GM18499 (cell line): ENCODE results near the gene FAM111B.
A peak's percentile ranks its signal among the peaks of the same experiment; 100 is the strongest.

ENCODE experiments used
- ATAC-seq: cut with Tn5 transposase; IDR thresholded peaks from one replicate; pipeline ENCODE4 v1.9.1; 2021; ENCODE audit warnings: moderate number of reproducible peaks; ENCODE audit not compliant: insufficient read depth, unreplicated experiment

The FAM111B gene

GRCh38 chr11:59151761-59152160, 44.7 kb downstream of the FAM111B start:
- ATAC-seq = peak; percentile 48

- ATAC-seq = peak; percentile 68
These were observed 45.4 kb downstream of the FAM111B start for GRCh38 chr11:59152312-59152951.

- ATAC-seq = no peak
These were observed 47.6 kb downstream of the FAM111B start for GRCh38 chr11:59154610-59155009.

- no peak for ATAC-seq
These were observed 50.4 kb downstream of the FAM111B start for GRCh38 chr11:59157433-59157832.

GRCh38 chr11:59158206-59159068, 51.4 kb downstream of the FAM111B start:
- no peak for ATAC-seq

GRCh38 chr11:59164028-59164427, 57.0 kb downstream of the FAM111B start:
- ATAC-seq = no peak

GRCh38 chr11:59171508-59172322, 64.7 kb downstream of the FAM111B start, which contains the start of gene DTX4:
DTX4 (plus strand) TSS chr11:59172132; CDS start chr11:59172596, 464 bp downstream.
- ATAC-seq = peak; percentile 46

- peak; percentile 6 for ATAC-seq
These were observed 65.5 kb downstream of the FAM111B start for GRCh38 chr11:59172345-59173079.

GRCh38 chr11:59173080-59173963, 66.3 kb downstream of the FAM111B start:
- ATAC-seq = no peak

- no peak for ATAC-seq
These were observed 67.1 kb downstream of the FAM111B start for GRCh38 chr11:59173964-59174663.

- no peak for ATAC-seq
These were observed 67.6 kb downstream of the FAM111B start for GRCh38 chr11:59174664-59175033.

GRCh38 chr11:59175091-59175501, 68.1 kb downstream of the FAM111B start:
- no peak for ATAC-seq

GRCh38 chr11:59176330-59176729, 69.3 kb downstream of the FAM111B start:
- ATAC-seq = no peak
